ENCODE measurements around the gene BLID. TPM values are rescaled to one million over a fixed set of nuclear protein-coding genes. Genes with fewer than 3 reads are reported as not detected.
A peak's percentile ranks its signal among the peaks of the same experiment; 100 is the strongest.

BLID gene
- total and polyA plus RNA-seq, 2 of the 4 experiments (the other 2 are of a cell fraction) = 0.24 to 30.8 TPM

GRCh38 chr11:122157653-122158161 is 41.7 kb upstream of the BLID start:
- peaks cover 74% of the 10 kb centered on the region for H4K20me1 ChIP-seq (ENCODE audit: insufficient read depth, low read length)
- H3K18ac ChIP-seq (ENCODE audit: low read depth, low read length) = peak overlapping the region; percentile 38
- DNase-seq = no peak
- intact Hi-C loops (cut with micrococcal nuclease) = no loop called here
- H2BK120ac ChIP-seq (ENCODE audit: low read depth, low read length) = peak overlapping the region; percentile 47; the same call in 1 of the 2 replicates
- ChIA-PET CTCF (no interaction called here), POLR2A (ENCODE audit: unreplicated experiment) (no interaction called here)
- H4K8ac ChIP-seq (ENCODE audit: low read depth in 2 of 2, low read length in 2 of 2) = peak overlapping the region; percentile 58 to 77; a peak in 3 of 4 replicates
- WGBS, 2 experiments (ENCODE audit: extremely low coverage in 2 of 2, insufficient read length in 1 of 2) = no CpG with 5 or more reads among the region's 4 CpGs
- no peaks in the 10 kb centered on the region for H3K27me3 ChIP-seq (ENCODE audit: control insufficient read depth, insufficient read depth, low read length)
- H3K14ac ChIP-seq (replicated peaks; ENCODE audit: low read depth, low read length) = peak overlapping the region; percentile 50
- no peak for TF ChIP-seq FOS (IDR thresholded peaks at IDR 0.05; ENCODE audit: low read depth, low read length)
- no peak for TF ChIP-seq ELK1 (IDR thresholded peaks at IDR 0.05; ENCODE audit: borderline replicate concordance, low read depth, low read length)
- TF ChIP-seq NFE2L2 (IDR thresholded peaks at IDR 0.05; ENCODE audit: low read depth, low read length) = no peak
- no peak for TF ChIP-seq RFX5 (IDR thresholded peaks at IDR 0.05; ENCODE audit: low read depth, low read length)
- TF ChIP-seq MXI1 (IDR thresholded peaks at IDR 0.05; ENCODE audit: borderline replicate concordance, low read depth, low read length) = no peak
- TF ChIP-seq POLR2A (IDR thresholded peaks at IDR 0.05; ENCODE audit: low read depth, low read length) = no peak
- TF ChIP-seq BHLHE40 (IDR thresholded peaks at IDR 0.05; ENCODE audit: low read depth, low read length) = no peak
- TF ChIP-seq, protein P1, sequence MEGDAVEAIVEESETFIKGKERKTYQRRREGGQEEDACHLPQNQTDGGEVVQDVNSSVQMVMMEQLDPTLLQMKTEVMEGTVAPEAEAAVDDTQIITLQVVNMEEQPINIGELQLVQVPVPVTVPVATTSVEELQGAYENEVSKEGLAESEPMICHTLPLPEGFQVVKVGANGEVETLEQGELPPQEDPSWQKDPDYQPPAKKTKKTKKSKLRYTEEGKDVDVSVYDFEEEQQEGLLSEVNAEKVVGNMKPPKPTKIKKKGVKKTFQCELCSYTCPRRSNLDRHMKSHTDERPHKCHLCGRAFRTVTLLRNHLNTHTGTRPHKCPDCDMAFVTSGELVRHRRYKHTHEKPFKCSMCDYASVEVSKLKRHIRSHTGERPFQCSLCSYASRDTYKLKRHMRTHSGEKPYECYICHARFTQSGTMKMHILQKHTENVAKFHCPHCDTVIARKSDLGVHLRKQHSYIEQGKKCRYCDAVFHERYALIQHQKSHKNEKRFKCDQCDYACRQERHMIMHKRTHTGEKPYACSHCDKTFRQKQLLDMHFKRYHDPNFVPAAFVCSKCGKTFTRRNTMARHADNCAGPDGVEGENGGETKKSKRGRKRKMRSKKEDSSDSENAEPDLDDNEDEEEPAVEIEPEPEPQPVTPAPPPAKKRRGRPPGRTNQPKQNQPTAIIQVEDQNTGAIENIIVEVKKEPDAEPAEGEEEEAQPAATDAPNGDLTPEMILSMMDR (conservative IDR thresholded peaks at IDR 0.05; ENCODE audit: low read depth, low read length) = no peak
- peak overlapping the region; percentile 82; the same call in 1 of the 2 replicates for H3K27ac ChIP-seq (ENCODE audit: insufficient read depth, low read length)
- H3K9me3 ChIP-seq (ENCODE audit: control insufficient read depth, insufficient read depth, low read length) = no peaks in the 10 kb centered on the region
- peaks cover 10% of the 10 kb centered on the region for H3K9me1 ChIP-seq (ENCODE audit: insufficient read depth, low read length)
- H3K36me3 ChIP-seq (ENCODE audit: control insufficient read depth, insufficient read depth, low read length) = peaks cover 41% of the 10 kb centered on the region
- BruUV-seq (replicated peaks) = no TSS peak
- peaks cover 44% of the 10 kb centered on the region for H3K4me1 ChIP-seq (ENCODE audit: control insufficient read depth, insufficient read depth, low read length)
- peak overlapping the region; percentile 61 for H3K9ac ChIP-seq (ENCODE audit: low read depth, low read length)
- in situ Hi-C loops (cut with MboI; ENCODE audit: low sequenced_read_pairs) = no loop called here
- dilution Hi-C loops (cut with HindIII; ENCODE audit: low sequenced_read_pairs, unreplicated experiment) = no loop called here
- no peak overlapping the region for H2AK5ac ChIP-seq (ENCODE audit: low read depth, low read length)
- peak overlapping the region; percentile 68; the same call in 1 of the 2 replicates for H3K4ac ChIP-seq (ENCODE audit: low read depth, low read length)
- peak overlapping the region; percentile 27 for H4K5ac ChIP-seq (ENCODE audit: low read depth, low read length)
- H3K4me3 ChIP-seq (ENCODE audit: insufficient read depth, low read depth, low read length) = peak overlapping the region; percentile 12; the same call in 1 of the 2 replicates
- H2AK9ac ChIP-seq (replicated peaks; ENCODE audit: low read depth, low read length, poor library complexity) = no peak overlapping the region
- H3K79me1 ChIP-seq (ENCODE audit: low read depth in 1 of 2, low read length in 2 of 2) = peaks cover 0 to 17% of the 10 kb centered on the region in 2 experiments; a peak in 3 of 4 replicates
- no peak for ATAC-seq (ENCODE audit: low read depth)
- H3K23ac ChIP-seq (ENCODE audit: low read depth, low read length) = peak overlapping the region; percentile 93; the same call in 1 of the 2 replicates
- H4K91ac ChIP-seq (ENCODE audit: insufficient read depth, low read depth, low read length) = peak overlapping the region; percentile 64; the same call in 1 of the 2 replicates
- H2BK15ac ChIP-seq (ENCODE audit: low read depth, low read length) = 0 out of 3 replicates have a peak overlapping the region, but pooled peaks have one; percentile 34
- peak overlapping the region; percentile 85; the same call in 1 of the 2 replicates for H3K56ac ChIP-seq (ENCODE audit: extremely low read depth, insufficient read depth, low read length)
- no peak overlapping the region for H2AFZ ChIP-seq (replicated peaks; ENCODE audit: low read length, poor library complexity)
- peak overlapping the region; percentile 97 for H2BK5ac ChIP-seq (ENCODE audit: low read depth, low read length, poor library complexity, severe bottlenecking)
- H2BK20ac ChIP-seq (ENCODE audit: low read depth, low read length) = peak overlapping the region; percentile 67; the same call in 1 of the 2 replicates
- peak overlapping the region; percentile 60 for H3K4me2 ChIP-seq (ENCODE audit: low read depth, low read length)
